GM18517 (cell line): ENCODE measurements around the gene POLE.
"Not testable (repeated sequence)": the region's sequence is repeated elsewhere in the genome, so short reads cannot be mapped to it uniquely, and the experiment has no call there.

Experiments used
- ATAC-seq: cut with Tn5 transposase; IDR thresholded peaks from one replicate; pipeline ENCODE4 v1.9.1; 2021; ENCODE audit warnings: mild to moderate bottlenecking, moderate library complexity; ENCODE audit not compliant: unreplicated experiment

Gene POLE

DNA sequence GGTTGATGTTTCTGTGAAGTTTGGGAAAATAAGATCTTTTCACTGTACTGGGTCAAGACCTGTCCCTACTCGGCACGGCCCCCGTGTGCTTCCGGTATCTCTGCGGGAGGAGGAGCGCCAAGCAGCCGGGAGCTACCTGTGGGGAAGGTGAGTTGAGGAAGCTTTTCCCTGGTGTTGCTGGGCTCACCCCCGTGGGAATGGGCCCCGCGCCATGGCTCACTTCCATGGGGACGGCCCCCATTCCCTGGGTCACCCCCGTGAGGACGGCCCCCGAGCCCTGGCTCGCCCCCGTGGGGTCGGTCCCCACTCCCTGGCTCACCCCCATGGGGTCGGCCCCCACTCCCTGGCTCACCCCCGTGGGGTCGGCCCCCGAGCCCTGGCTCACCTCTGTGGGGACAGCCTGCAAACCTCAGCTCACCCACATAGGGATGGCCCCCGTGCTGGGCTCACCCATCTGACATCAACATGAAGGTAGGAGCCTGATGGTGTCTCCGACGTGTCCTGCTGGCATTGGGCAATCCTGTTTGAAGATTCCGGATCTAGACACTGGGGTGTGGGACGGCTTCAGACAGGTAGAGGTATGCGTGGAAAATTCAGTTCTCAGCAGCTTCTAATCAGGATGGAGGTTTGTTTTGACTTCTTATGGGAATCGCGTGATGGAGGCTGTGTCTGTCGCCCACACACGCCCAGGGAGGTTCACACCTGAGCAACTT is 85.8 kb downstream of the POLE start:
- no peak for ATAC-seq

DNA sequence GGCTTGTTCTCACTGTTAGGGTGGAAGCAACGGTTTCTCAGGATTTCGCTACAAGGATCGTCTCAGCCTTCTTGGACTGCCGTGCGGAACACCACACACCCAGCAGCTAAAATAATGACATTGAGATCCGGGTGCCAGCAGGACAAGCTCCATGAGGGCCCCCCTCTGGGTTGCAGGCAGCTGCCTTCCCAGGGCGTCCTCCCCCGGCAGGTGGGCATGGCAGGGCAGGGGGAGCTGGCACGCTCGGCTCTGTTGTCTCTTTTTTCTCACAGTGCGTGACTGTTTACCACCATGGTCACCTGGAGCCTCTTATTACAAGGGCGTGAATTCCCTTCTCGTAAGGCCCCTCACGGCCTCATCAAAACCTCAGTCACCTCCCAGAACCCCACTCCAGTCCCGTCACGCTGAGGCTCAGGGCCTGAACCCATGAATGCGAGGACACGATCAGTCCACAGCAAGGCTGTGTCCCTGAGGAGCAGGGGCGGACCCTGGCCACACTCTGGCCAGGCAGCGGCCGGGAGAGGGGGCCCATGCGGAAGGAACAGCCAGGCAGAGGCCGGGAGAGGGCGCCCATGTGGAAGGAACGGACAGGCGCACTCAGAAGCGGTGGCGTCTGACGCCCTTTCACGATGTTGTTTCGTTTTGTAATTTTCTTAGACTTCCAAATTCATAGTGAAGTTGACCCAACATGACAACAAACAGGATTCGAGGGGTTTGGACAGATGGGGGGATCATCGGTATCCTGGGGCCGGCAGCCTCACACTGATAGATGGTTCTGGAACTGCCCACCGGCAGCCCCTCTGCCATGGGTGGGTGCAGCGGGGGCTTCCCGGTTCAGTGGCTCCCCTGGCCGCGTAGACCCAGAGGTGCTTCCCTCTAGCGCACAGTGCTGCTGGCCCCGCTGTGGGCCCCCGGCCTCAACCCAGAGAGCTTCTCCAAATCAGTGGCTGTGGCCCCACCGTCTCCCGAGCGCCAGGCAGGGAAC is 86.8 kb downstream of the POLE start:
- no peak for ATAC-seq

DNA sequence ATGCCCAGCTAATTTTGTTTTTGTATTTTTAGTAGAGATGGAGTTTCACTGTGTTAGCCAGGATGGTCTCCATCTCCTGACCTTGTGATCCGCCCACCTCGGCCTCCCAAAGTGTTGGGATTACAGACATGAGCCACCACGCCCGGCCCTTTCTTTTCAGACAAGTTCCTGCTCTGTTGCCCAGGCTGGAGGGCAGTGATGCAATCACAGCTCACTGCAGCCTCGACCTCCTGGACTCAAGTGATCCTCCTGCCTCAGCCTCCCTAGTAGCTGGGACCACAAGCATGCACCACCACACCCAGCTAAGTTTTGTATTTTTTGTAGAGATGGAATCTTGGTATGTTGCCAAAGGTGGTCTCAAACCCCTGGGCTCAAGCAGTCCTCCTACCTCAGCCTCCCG is 87.6 kb downstream of the POLE start:
- not testable (repeated sequence) for ATAC-seq

DNA sequence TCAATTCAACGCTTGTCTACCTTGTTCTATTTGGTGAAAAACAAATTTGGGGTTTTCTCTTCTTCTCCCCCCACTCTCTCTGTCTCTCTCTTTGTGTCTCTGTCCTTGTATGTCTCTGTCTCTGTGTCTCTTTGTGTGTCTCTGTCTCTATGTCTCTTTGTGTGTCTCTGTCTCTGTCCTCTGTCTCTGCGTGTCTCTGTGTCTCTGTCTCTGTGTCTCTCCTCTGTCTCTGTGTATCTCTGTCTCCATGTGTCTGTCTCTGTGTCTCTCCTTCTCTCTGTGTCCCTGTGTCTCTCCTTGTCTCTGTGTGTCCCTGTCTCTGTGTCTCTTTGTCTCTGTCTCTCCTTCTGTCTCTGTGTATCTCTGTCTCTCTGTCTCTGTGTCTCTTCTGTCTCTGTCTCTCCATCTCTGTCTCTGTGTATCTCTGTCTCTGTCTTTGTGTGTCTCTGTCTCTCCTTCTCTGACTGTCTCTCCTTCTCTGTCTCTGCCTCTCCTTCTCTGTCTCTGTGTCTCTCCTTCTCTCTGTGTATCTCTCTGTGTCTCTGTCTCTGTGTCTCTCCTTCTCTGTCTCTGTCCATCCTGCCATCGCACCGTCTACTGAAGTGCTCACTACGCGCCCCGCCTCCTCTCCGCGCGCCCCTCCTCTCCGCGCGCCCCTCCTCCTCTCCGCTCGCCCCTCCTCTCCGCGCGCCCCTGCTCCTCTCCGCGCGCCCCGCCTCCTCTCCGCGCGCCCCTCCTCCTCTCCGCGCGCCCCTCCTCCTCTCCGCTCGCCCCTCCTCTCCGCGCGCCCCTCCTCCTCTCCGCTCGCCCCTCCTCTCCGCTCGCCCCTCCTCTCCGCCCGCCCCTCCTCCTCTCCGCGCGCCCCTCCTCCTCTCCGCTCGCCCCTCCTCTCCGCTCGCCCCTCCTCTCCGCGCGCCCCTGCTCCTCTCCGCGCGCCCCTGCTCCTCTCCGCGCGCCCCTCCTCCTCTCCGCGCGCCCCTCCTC is 89.5 kb downstream of the POLE start:
- ATAC-seq, result no peak

DNA sequence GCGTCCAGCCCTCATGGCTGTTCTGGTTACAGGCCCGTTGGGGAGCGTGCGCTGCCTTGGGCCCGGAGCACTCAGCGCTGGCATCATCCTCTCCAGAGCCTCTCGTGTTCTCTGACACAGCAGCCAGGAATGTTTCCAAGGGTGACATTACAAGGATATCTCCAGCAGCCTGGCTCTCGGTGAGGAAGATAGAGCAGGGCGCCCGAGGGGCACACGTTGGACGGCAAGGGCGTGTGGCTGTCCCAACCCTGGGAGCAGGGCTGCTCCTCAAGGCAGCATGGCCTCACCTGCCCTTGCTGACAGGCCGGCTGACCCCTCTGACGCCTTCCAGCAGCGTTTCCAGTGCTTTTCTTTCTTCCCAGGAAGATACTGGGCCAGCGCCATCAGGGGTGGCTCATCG is 91.1 kb downstream of the POLE start:
- no peak for ATAC-seq

DNA sequence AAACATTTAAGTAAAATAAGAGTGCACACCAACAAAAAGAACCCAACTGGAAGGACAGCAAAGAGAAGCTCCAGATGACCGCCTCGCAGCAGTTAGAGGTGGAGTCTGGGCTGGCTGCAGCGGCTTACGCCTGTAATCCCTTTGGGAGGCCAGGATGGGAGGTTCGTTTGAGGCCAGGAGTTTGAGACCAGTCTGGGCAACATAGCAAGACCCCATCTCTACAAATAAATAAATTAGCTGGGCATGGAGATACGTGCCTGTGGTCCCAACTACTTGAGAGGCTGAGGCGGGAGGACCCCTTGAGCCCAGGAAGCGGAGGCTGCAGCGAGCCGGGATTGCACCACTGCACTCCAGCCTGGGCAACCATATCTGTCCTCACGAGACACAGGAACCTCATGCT is 92.0 kb downstream of the POLE start:
- no peak for ATAC-seq

DNA sequence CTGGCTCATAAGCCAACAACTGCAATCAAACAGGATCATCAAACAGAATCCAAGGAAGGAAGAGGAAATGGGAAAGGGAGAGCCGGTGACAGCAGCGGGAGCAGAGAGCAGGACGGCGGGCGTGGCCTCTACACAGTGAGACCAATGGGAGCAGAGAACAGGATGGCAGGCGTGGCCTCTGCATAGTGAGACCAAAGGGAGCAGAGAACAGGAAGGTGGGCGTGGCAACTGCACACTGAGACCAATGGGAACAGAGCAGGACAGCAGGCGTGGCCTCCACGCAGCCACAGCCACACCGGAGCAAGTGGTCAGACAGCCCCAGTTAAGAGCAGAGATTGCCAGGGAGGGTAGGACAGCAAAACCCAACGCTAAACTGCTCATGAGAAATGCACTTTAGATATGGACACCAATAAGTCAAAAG is 93.2 kb downstream of the POLE start:
- ATAC-seq, result no peak

DNA sequence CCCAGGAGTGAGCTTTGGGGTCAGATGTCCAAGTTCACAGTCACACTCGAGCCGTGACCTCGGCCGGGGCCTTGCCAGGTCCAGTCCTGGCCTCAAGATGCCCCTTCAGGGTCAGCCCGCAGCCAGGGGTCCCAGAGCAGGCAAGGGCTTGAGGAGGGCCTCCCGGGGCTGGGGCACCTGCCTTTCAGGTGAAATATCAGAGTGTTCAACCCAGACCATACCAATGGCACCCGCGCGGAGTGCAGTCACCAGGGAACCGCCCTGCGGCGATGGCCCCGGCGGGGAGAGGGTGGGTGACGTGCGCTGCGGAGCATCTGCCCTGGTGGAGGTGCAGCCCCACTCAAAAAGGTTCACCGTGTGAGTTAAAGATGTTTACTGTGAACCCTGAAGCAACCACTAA is 93.6 kb downstream of the POLE start:
- no peak for ATAC-seq

DNA sequence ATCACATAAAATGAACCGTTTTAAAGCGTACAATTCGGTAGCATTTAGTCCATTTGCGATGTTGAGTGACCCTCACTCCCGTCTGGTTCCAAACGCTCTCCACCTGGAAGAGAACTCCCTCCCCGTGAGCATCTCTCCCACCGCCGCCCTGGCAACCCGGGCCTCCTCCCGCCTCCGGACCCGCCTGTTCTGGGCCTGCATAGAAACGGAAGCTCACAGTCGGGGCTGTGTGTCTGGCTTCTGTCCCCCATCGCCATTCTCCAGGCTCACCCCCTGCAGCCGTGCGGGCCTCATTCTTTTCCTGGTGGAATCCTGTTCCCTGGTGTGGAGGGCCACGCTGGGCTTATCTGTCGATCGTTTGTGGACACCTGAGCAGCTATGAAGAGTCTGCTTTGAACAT is 94.1 kb downstream of the POLE start:
- ATAC-seq, result no peak

DNA sequence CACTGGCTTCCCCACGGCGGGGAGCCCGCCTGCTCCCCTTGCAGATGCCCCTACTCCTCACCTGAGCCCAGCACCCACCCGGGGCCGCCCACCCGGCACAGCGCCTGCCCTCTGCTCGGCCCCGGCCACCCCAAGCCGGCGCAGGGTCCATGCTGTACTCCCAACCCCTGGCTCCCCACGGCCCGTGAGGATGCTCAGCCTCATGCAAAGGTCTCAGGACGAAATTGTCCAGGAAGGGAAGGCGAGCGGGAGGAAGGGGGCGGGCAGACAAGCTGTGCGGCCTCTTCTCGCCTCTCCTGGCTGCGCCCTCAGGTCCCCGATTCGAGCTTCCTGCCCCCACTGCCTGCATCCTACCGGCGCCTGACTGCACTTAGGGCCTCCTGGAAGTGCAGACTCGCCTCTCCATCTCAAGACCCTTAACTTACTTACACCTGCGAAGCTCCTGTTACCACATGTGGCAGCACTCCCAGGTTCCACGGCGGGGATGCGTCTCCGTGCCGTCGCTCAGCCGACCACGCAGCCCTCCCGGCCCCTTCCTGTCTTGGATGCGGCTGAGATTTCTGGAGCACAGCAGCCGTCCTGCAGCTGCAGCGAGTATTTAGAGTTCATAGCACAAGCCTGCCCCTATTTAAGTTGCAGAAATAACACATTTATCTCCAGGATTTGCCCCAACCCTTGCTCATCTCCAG is 94.7 kb downstream of the POLE start:
- ATAC-seq, result no peak

DNA sequence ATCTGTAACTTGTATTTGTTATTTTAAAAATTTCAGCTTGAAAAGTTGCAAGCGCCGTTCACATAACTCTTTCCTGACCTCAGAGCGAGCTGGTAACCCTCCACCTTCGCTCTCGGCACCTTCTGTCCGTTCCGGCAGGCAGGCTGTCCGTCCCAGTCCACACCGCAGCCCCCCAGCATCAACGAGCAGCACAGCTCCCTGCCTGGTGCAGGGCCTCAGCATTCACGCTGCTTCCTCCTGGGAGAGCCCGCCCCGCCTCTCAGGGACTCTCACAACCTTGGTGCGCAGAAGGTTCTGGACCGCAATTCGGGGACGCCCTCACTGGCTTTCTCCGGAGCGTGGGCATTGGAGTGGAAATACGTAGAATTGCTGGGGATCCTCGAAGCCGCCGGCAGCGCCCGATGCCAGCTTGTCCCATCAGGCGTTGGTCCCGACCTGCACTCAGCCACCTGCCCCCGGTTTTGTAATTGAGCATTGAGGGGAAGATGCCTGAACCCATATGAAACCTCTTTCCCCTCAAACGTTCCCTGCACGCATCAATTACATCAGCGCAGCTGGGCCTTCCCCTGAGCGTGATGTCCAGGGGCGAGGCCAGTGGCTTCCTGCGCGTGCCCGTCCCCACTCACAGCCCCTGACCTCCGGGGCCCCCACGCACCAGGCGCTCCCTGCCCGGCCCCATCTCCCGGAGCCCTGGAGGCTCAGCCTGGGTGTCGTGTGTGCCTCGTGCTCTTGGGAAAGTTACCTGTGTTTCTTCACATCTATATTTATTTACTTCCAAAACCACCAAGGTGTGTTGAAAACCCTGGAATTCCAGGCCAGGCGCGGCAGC is 95.8 kb downstream of the POLE start:
- no peak for ATAC-seq

DNA sequence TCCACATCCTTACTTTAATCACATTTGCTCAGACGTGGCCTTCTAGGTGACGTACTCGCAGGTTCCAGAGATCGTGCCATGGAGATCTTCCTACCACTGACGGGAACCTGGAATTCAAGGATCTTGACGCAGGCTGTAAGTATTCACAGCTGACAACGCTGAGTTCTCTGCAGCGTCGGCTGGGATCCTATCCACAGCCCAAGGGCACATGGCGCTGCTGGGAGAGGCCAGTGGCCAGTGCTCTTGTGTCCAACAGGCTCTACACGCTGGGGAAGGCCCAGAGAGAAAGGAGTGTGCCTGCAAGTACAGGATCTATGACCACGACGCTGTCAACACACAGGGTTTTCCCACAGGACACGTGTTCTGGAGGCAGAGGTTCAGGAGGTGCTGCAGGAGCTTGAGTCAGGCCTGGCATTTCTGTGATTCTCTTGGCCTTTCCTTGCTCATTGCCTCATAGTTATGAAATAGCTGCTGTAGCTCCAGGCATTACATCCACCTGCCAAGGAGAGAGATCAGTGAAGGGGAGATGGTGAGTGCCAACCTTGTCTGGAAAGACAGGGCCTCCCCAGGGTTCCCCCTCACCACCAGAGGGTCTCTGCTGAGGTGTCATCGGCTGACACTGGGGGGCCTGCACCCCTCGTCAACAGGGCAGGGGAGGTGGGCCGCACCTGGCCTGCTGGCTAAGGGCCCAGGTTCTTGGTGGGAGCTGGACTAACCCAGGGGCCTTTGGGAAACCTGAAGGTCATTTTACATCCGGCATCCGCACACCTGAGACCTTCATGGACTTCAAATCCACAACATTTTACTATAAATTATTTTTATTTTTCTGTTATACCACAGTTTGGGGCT is 98.1 kb downstream of the POLE start:
- no peak for ATAC-seq

DNA sequence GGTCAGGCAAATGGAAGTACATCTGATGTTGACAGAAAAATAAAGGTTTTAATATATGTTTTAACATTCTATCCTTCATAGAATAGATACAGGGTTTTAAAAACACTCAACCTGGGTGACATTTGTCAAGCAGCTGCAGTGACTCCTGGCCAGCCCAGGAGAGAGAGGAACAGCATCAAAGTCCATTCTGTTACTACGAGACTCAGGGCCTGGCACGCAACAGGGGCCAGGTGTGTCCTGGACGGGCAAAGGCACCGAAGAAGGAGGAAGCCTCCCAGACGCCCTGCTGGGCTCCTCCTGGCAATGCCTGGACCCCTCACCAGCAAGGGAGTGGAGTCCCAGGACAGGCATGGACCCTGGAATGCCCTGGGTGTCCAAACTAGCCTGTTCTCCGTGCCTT is 98.8 kb downstream of the POLE start:
- no peak for ATAC-seq

DNA sequence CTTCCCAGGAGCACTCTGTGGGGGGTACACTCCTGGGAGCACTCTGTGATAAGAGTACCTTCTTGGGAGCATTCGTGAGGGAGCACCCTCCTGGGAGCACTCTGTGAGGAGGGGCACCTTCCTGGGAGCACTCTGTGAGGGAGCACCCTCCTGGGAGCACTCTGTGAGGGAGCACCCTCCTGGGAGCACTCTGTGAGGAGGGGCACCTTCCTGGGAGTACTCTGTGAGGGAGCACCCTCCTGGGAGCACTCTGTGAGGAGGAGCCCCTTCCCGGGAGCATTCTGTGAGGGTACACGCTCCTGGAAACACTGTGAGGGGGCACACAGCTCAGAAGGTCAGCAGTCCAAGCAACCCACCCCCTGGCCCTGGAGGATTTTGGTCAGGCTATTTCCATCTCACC is 99.4 kb downstream of the POLE start:
- ATAC-seq, result no peak

DNA sequence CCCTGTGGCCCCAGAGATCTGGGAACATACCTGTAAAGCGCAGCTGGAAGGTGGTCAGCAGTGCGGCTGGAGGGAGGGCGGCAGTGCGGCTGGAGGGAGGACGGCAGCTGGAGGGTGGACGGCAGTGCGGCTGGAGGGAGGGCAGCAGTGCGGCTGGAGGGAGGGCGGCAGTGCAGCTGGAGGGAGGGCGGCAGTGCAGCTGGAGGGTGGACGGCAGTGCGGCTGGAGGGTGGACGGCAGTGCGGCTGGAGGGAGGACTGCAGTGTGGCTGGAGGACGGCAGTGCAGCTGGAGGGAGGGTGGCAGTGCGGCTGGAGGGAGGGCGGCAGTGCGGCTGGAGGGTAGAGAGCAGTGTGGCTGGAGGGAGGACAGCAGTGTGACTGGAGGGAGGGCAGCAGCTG is 100.2 kb downstream of the POLE start:
- ATAC-seq, result no peak

DNA sequence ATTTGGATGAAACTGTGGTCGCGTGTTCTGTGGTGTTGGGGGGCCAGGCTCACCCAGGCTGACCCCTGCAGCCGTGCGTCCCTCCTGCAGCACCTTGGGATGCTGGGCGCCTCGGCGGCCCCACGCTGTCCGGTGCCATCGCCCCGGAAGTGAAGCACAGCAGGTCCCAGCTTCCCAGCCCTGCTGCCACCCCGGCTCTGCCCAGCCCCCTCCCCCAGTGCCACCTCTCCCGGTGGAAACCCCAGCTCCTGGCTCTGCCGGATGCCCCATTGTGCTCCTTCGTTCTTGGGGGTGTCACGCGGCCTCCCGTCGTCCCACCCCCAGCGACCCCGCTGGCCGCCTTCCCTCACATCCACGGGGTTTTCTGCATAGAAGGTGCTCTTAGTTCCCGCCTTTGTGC is 102.0 kb downstream of the POLE start:
- no peak for ATAC-seq

DNA sequence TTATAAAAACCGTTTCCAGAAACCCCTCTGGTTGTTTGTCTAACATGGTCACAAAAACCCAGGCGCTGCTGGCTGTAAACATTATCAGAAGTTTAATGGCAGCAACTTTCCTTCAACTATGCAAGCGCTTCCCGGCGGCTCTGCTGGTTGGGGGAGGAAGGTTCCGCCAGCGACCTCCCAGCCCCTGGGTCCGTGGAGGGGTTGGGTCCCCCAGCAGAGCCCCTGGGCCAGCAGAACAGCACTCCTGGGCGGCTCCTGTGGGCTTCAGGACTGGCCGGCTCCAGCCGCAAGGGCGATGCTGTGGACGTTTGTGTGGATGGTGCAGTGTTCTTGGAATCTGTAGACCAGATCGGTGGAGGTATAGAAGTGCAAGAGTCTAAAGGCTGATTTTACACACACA is 102.7 kb downstream of the POLE start:
- no peak for ATAC-seq

DNA sequence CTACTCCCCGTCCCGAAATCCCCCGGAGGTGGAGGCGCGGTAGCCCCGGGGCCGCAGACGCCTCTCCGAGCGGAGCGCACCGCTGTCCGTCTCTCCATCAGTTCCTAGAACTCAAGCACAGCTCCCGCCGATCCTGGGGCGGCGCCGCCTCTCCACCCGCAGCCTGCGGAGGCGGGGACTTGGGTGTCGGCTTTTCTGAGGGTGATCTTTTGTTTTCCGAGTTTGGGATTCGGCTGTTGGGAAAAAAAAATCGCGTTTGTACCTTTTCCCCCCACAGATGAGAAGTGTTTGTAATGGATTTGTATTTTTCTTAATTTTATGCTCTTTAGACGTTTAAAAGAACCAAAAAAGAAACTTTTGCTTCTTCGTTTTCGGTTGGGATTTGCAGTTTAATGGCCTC is 103.4 kb downstream of the POLE start:
- ATAC-seq, result no peak

DNA sequence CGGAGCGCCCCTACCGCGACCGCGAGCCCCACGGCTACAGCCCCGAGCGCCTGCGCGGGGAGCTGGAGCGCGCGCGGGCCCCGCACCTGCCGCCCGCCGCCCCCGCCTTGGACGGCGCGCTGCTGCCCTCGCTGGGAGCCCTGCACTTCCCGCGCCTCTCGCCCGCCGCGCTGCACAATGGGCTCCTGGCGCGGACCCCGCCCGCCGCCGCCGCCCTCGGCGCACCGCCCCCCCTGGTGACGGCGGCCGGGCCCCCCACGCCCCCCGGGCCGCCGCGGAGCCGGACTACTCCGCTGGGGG is 103.8 kb downstream of the POLE start:
- no peak for ATAC-seq
